ENCODE data around the gene NUDCD3.

Gene NUDCD3

GRCh38 chr7:44497155-44498027 lies 6.9 kb upstream of the NUDCD3 start:
- Histone ChIP-seq H4K8ac (ENCODE audit: low read depth, low read length) (no peak overlapping the region), H4K12ac (ENCODE audit: low read depth, low read length) (no peak overlapping the region), H2AK5ac (ENCODE audit: low read length) (no peak overlapping the region), H3K79me2 (ENCODE audit: control insufficient read depth, insufficient read depth, low read length, poor library complexity) (no peaks in the 10 kb centered on the region), H3K18ac (ENCODE audit: low read length) (no peak overlapping the region), H3K27me3 (ENCODE audit: insufficient read depth, low read length) (no peaks in the 10 kb centered on the region), H3K27ac (ENCODE audit: low read depth, low read length) (no peak overlapping the region), H3K9me3 (ENCODE audit: insufficient read depth, low read depth, low read length) (no peaks in the 10 kb centered on the region), H3K79me1 (ENCODE audit: low read length) (no peaks in the 10 kb centered on the region), H2BK12ac (ENCODE audit: low read length) (no peak overlapping the region), H2BK120ac (ENCODE audit: insufficient read depth, low read length, poor library complexity) (no peak overlapping the region), H3K4ac (ENCODE audit: low read depth, low read length) (no peak overlapping the region), H3K4me1 (ENCODE audit: control insufficient read depth in 1 of 2, insufficient read depth in 2 of 2, low read length in 2 of 2) (no peaks in the 10 kb centered on the region), H2BK5ac (ENCODE audit: low read depth, low read length, poor library complexity) (no peak overlapping the region), H2AFZ (ENCODE audit: insufficient read depth, low read length, poor library complexity) (no peak overlapping the region), H3K14ac (ENCODE audit: low read length) (no peak overlapping the region), H3K4me2 (ENCODE audit: low read length) (no peak overlapping the region), H4K91ac (ENCODE audit: low read depth, low read length) (no peak overlapping the region), H3K23ac (ENCODE audit: low read length) (no peak overlapping the region), H3K9ac (ENCODE audit: low read length) (no peak overlapping the region), H3K4me3 (ENCODE audit: low read depth, low read length) (no peak overlapping the region), H3K36me3 (ENCODE audit: control insufficient read depth in 1 of 2, insufficient read depth in 2 of 2, low read length in 2 of 2) (no peaks in the 10 kb centered on the region)
- WGBS (ENCODE audit: extremely low coverage, insufficient coverage, insufficient read length) = no CpG with 5 or more reads among the region's 5 CpGs
- no peak for DNase-seq

GRCh38 chr7:44496385-44496784 lies 5.9 kb upstream of the NUDCD3 start:
- no peak overlapping the region for H4K12ac ChIP-seq (ENCODE audit: low read depth, low read length)
- H2BK120ac ChIP-seq (ENCODE audit: insufficient read depth, low read length, poor library complexity) = no peak overlapping the region
- H2AK5ac ChIP-seq (ENCODE audit: low read length) = no peak overlapping the region
- H3K23ac ChIP-seq (ENCODE audit: low read length) = no peak overlapping the region
- no peak overlapping the region for H3K9ac ChIP-seq (ENCODE audit: low read length)
- no peak for DNase-seq
- no peaks in the 10 kb centered on the region for H3K4me1 ChIP-seq (ENCODE audit: control insufficient read depth in 1 of 2, insufficient read depth in 2 of 2, low read length in 2 of 2)
- no peak overlapping the region for H3K18ac ChIP-seq (ENCODE audit: low read length)
- WGBS (ENCODE audit: extremely low coverage, insufficient coverage, insufficient read length) = no CpG with 5 or more reads among the region's 1 CpG
- H3K4ac ChIP-seq (ENCODE audit: low read depth, low read length) = no peak overlapping the region
- H4K8ac ChIP-seq (ENCODE audit: low read depth, low read length) = no peak overlapping the region
- no peaks in the 10 kb centered on the region for H3K36me3 ChIP-seq (ENCODE audit: control insufficient read depth in 1 of 2, insufficient read depth in 2 of 2, low read length in 2 of 2)
- no peak overlapping the region for H2BK12ac ChIP-seq (ENCODE audit: low read length)
- H4K91ac ChIP-seq (ENCODE audit: low read depth, low read length) = no peak overlapping the region
- no peak overlapping the region for H3K4me2 ChIP-seq (ENCODE audit: low read length)
- no peaks in the 10 kb centered on the region for H3K79me2 ChIP-seq (ENCODE audit: control insufficient read depth, insufficient read depth, low read length, poor library complexity)
- no peaks in the 10 kb centered on the region for H3K79me1 ChIP-seq (ENCODE audit: low read length)
- H3K14ac ChIP-seq (ENCODE audit: low read length) = no peak overlapping the region
- no peak overlapping the region for H2BK5ac ChIP-seq (ENCODE audit: low read depth, low read length, poor library complexity)
- no peak overlapping the region for H3K4me3 ChIP-seq (ENCODE audit: low read depth, low read length)
- H2AFZ ChIP-seq (ENCODE audit: insufficient read depth, low read length, poor library complexity) = no peak overlapping the region
- H3K27me3 ChIP-seq (ENCODE audit: insufficient read depth, low read length) = no peaks in the 10 kb centered on the region
- H3K27ac ChIP-seq (ENCODE audit: low read depth, low read length) = no peak overlapping the region
- no peaks in the 10 kb centered on the region for H3K9me3 ChIP-seq (ENCODE audit: insufficient read depth, low read depth, low read length)

- Histone ChIP-seq H4K8ac (ENCODE audit: low read depth, low read length) (no peak overlapping the region), H2BK120ac (ENCODE audit: insufficient read depth, low read length, poor library complexity) (no peak overlapping the region), H3K9ac (ENCODE audit: low read length) (no peak overlapping the region), H2AFZ (ENCODE audit: insufficient read depth, low read length, poor library complexity) (no peak overlapping the region), H3K9me3 (ENCODE audit: insufficient read depth, low read depth, low read length) (no peaks in the 10 kb centered on the region), H2BK12ac (ENCODE audit: low read length) (no peak overlapping the region), H3K27me3 (ENCODE audit: insufficient read depth, low read length) (no peaks in the 10 kb centered on the region), H3K4me2 (ENCODE audit: low read length) (no peak overlapping the region), H3K23ac (ENCODE audit: low read length) (no peak overlapping the region), H3K4me1 (ENCODE audit: control insufficient read depth in 1 of 2, insufficient read depth in 2 of 2, low read length in 2 of 2) (no peaks in the 10 kb centered on the region), H3K4ac (ENCODE audit: low read depth, low read length) (no peak overlapping the region), H2BK5ac (ENCODE audit: low read depth, low read length, poor library complexity) (no peak overlapping the region), H2AK5ac (ENCODE audit: low read length) (no peak overlapping the region), H3K79me1 (ENCODE audit: low read length) (peaks cover 7% of the 10 kb centered on the region), H4K91ac (ENCODE audit: low read depth, low read length) (no peak overlapping the region), H3K14ac (ENCODE audit: low read length) (no peak overlapping the region), H3K27ac (ENCODE audit: low read depth, low read length) (no peak overlapping the region), H3K36me3 (ENCODE audit: control insufficient read depth in 1 of 2, insufficient read depth in 2 of 2, low read length in 2 of 2) (no peaks in the 10 kb centered on the region), H3K79me2 (ENCODE audit: control insufficient read depth, insufficient read depth, low read length, poor library complexity) (peaks cover 6% of the 10 kb centered on the region), H3K18ac (ENCODE audit: low read length) (no peak overlapping the region), H3K4me3 (ENCODE audit: low read depth, low read length) (no peak overlapping the region), H4K12ac (ENCODE audit: low read depth, low read length) (no peak overlapping the region)
- DNase-seq = no peak
- WGBS (ENCODE audit: extremely low coverage, insufficient coverage, insufficient read length) = no CpG with 5 or more reads among the region's 2 CpGs
These were observed 4.5 kb upstream of the NUDCD3 start for GRCh38 chr7:44494960-44495359.

GRCh38 chr7:44491229-44491628 lies 771 bp upstream of the NUDCD3 start:
- Histone ChIP-seq H3K9ac (ENCODE audit: low read length) (no peak overlapping the region), H3K4me1 (ENCODE audit: control insufficient read depth in 1 of 2, insufficient read depth in 2 of 2, low read length in 2 of 2) (peaks cover 2 to 3% of the 10 kb centered on the region in 2 experiments), H3K79me2 (ENCODE audit: control insufficient read depth, insufficient read depth, low read length, poor library complexity) (peaks cover 8% of the 10 kb centered on the region), H3K4me2 (ENCODE audit: low read length) (no peak overlapping the region), H2BK5ac (ENCODE audit: low read depth, low read length, poor library complexity) (no peak overlapping the region), H3K18ac (ENCODE audit: low read length) (no peak overlapping the region), H3K23ac (ENCODE audit: low read length) (no peak overlapping the region), H3K79me1 (ENCODE audit: low read length) (peaks cover 9% of the 10 kb centered on the region), H4K12ac (ENCODE audit: low read depth, low read length) (no peak overlapping the region), H4K91ac (ENCODE audit: low read depth, low read length) (no peak overlapping the region), H2AFZ (ENCODE audit: insufficient read depth, low read length, poor library complexity) (no peak overlapping the region), H3K4ac (ENCODE audit: low read depth, low read length) (no peak overlapping the region), H3K14ac (ENCODE audit: low read length) (no peak overlapping the region), H3K27me3 (ENCODE audit: insufficient read depth, low read length) (no peaks in the 10 kb centered on the region), H3K9me3 (ENCODE audit: insufficient read depth, low read depth, low read length) (no peaks in the 10 kb centered on the region), H2BK12ac (ENCODE audit: low read length) (no peak overlapping the region), H3K4me3 (ENCODE audit: low read depth, low read length) (no peak overlapping the region), H4K8ac (ENCODE audit: low read depth, low read length) (no peak overlapping the region), H2AK5ac (ENCODE audit: low read length) (no peak overlapping the region), H3K27ac (ENCODE audit: low read depth, low read length) (no peak overlapping the region), H3K36me3 (ENCODE audit: control insufficient read depth in 1 of 2, insufficient read depth in 2 of 2, low read length in 2 of 2) (no peaks in the 10 kb centered on the region), H2BK120ac (ENCODE audit: insufficient read depth, low read length, poor library complexity) (no peak overlapping the region)
- no CpG with 5 or more reads among the region's 3 CpGs for WGBS (ENCODE audit: extremely low coverage, insufficient coverage, insufficient read length)
- DNase-seq = no peak
